Spleen (tissue), 11 donors: ENCODE measurements around the gene SF3B1. TPM values are rescaled to one million over a fixed set of nuclear protein-coding genes. Genes with fewer than 3 reads are reported as not detected.
"Not testable (repeated sequence)": the region's sequence is repeated elsewhere in the genome, so short reads cannot be mapped to it uniquely, and the experiment has no call there.

Source experiments
- DNase-seq: peaks from one replicate; pipeline ENCODE4 v3.0.0-alpha.2; 2020
- H3K27ac ChIP-seq, 8 donors: fragments of 200-600 bp; sonication (generic) in 7 of 8; 1 replicate in 4 of 8; 2 replicates in 4 of 8; pipeline versions ENCODE4 v1.5.0 to v1.8.0; 2016 to 2021; ENCODE audit warnings: inconsistent platforms in 4 of 8, mild to moderate bottlenecking in 4 of 8, moderate library complexity in 1 of 8
- H3K27me3 ChIP-seq, 7 donors: fragments of 200-600 bp; sonication (generic) in 6 of 7; replicated peaks in 1 of 7; 1 replicate in 4 of 7; 2 replicates in 3 of 7; pipeline versions ENCODE4 v1.5.0 to v1.8.0; 2016 to 2021; ENCODE audit warnings: inconsistent platforms in 3 of 7, mild to moderate bottlenecking in 1 of 7
- H3K36me3 ChIP-seq, 6 donors: fragments of 200-600 bp; sonication (generic) in 5 of 6; 1 replicate in 4 of 6; 2 replicates in 2 of 6; pipeline versions ENCODE4 v1.5.0 to v1.8.0; 2016 to 2021; ENCODE audit warnings: inconsistent platforms in 2 of 6
- H3K4me1 ChIP-seq, 6 donors: fragments of 200-600 bp; sonication (generic) in 5 of 6; 1 replicate in 3 of 6; 2 replicates in 3 of 6; pipeline versions ENCODE4 v1.5.0 to v1.8.0; 2016 to 2021; ENCODE audit warnings: inconsistent platforms in 3 of 6
- H3K4me3 ChIP-seq, 8 donors: fragments of 200-600 bp; sonication (generic) in 7 of 8; 1 replicate in 4 of 8; 2 replicates in 4 of 8; pipeline versions ENCODE4 v1.5.0 to v1.8.0; 2016 to 2021; ENCODE audit warnings: inconsistent platforms in 4 of 8, mild to moderate bottlenecking in 4 of 8, moderate library complexity in 2 of 8
- H3K9me3 ChIP-seq, 8 donors: fragments of 200-600 bp; sonication (generic) in 7 of 8; 1 replicate in 4 of 8; 2 replicates in 4 of 8; pipeline versions ENCODE4 v1.5.0 to v1.8.0; 2016 to 2021; ENCODE audit warnings: inconsistent platforms in 4 of 8
- CTCF ChIP-seq, 11 experiments: fragments of 200-600 bp in 7 of 11; fragments of 450-650 bp in 4 of 11; sonication (generic) in 4 of 11; IDR thresholded peaks in 8 of 11; conservative IDR thresholded peaks in 3 of 11; 1 replicate in 7 of 11; 2 replicates in 4 of 11; pipeline versions ENCODE4 v1.4.0 to v1.8.0; 2016 to 2021; ENCODE audit warnings: antibody characterized with exemption in 11 of 11, inconsistent platforms in 4 of 11, mild to moderate bottlenecking in 1 of 11
- POLR2A ChIP-seq, 3 donors: fragments of 450-650 bp; IDR thresholded peaks; one replicate each; pipeline ENCODE4 v1.5.1; 2017; ENCODE audit warnings: antibody characterized with exemption in 3 of 3, mild to moderate bottlenecking in 1 of 3
- POLR2AphosphoS5 ChIP-seq, 3 donors: sonication (generic); formaldehyde crosslinking; IDR thresholded peaks; one replicate each; pipeline ENCODE4 v1.5.1; 2017; ENCODE audit warnings: antibody characterized with exemption in 3 of 3
- WGBS, 5 donors: extraction: QIAGEN DNeasy Blood & Tissue Kit in 3 of 5; methylation state at CpG; one replicate each; pipeline versions ENCODE4 v1.1.5 to v1.1.7; 2013 to 2018; 5-methylcytosine and 5-hydroxymethylcytosine counted together
- intact Hi-C: fragments of 100-400 bp; cut with DNase I; formaldehyde crosslinking; loops from one replicate; pipeline ENCODE4 v1.15.0; 2023; ENCODE audit warnings: low total_unique reads
- polyA plus RNA-seq, 3 donors: library from polyadenylated mRNA; stranded (reverse); fragments of 200-250 nt; gene quantifications; one replicate each; pipeline ENCODE4 v1.2.1, GENCODE V29; 2013
- total RNA-seq, 7 donors: library from RNA; depleted of rRNA in 3 of 7; stranded (reverse); fragments of >200 nt in 3 of 7; fragmentation: NEBNext Ultra II Directional in 4 of 7; extraction: Animal tissue kit (Norgen Biotek cat#: 25700) in 4 of 7; gene quantifications; one replicate each; pipeline versions ENCODE4 v1.1.0 to v1.2.1, GENCODE V29; 2016 to 2021
- donor health status: healthy with polysubstance abuse.
- donor health status: DM: no; HTN: no; CAD: no; lungs with moderate emphysema.
- donor health status: DM: no; HTN: no; CAD: no.
- donor health status: Bipolar disorder and iron deficiency.
- donor health status: healthy.
- donor health status: DM: no; HTN: no; CAD: no.
- donor health status: DM: yes; HTN: yes; CAD: no.

Gene SF3B1
- total and polyA plus RNA-seq, 10 donors, result 256 to 1,150 (median 343) TPM

- no peaks in the 10 kb centered on the region for H3K4me1 ChIP-seq
- 94 to 97% (median 96%) methylated on average over 8 of the region's 8 CpGs for WGBS, 5 donors
- H3K9me3 ChIP-seq, result no peaks in the 10 kb centered on the region
- no peak overlapping the region for H3K27ac ChIP-seq
- H3K4me3 ChIP-seq, result no peak overlapping the region
- H3K36me3 ChIP-seq, result peaks cover 0 to 24% (median 14%) of the 10 kb centered on the region in 6 donors
- intact Hi-C loops, result no loop called here
- no peaks in the 10 kb centered on the region for H3K27me3 ChIP-seq
- DNase-seq, result no peak
- no peak for TF ChIP-seq POLR2AphosphoS5 (IDR thresholded peaks at IDR 0.05)
- TF ChIP-seq CTCF (IDR thresholded peaks at IDR 0.05 in 8 of 11, conservative IDR thresholded peaks at IDR 0.05 in 3 of 11), result no peak
- TF ChIP-seq POLR2A (IDR thresholded peaks at IDR 0.05), result no peak
Observed at GRCh38 chr2:197387179-197387578, 47.6 kb downstream of the SF3B1 start.

GRCh38 chr2:197386242-197386641, 48.6 kb downstream of the SF3B1 start:
- Histone ChIP-seq H3K9me3 (no peaks in the 10 kb centered on the region), H3K4me1 (no peaks in the 10 kb centered on the region), H3K27ac (no peak overlapping the region), H3K4me3 (no peak overlapping the region), H3K27me3 (no peaks in the 10 kb centered on the region), H3K36me3 (peaks cover 0 to 15% (median 6%) of the 10 kb centered on the region in 6 donors)
- DNase-seq, result no peak
- intact Hi-C loops, result no loop called here
- WGBS, 5 donors, result 86 to 99% (median 95%) methylated on average over 2 of the region's 2 CpGs
- no peak for TF ChIP-seq POLR2A (IDR thresholded peaks at IDR 0.05)
- TF ChIP-seq POLR2AphosphoS5 (IDR thresholded peaks at IDR 0.05), result no peak
- TF ChIP-seq CTCF (IDR thresholded peaks at IDR 0.05 in 8 of 11, conservative IDR thresholded peaks at IDR 0.05 in 3 of 11), result no peak

GRCh38 chr2:197383825-197384224, 51.0 kb downstream of the SF3B1 start:
- TF ChIP-seq POLR2AphosphoS5 (IDR thresholded peaks at IDR 0.05) (no peak), CTCF (IDR thresholded peaks at IDR 0.05 in 8 of 11, conservative IDR thresholded peaks at IDR 0.05 in 3 of 11) (no peak), POLR2A (IDR thresholded peaks at IDR 0.05) (no peak)
- H3K4me1 ChIP-seq, result peaks cover 0 to 1% (median under 1%) of the 10 kb centered on the region in 6 donors
- no peak overlapping the region for H3K4me3 ChIP-seq
- intact Hi-C loops, result no loop called here
- no peaks in the 10 kb centered on the region for H3K9me3 ChIP-seq
- 62 to 72% (median 67%) methylated on average over 4 of the region's 4 CpGs for WGBS, 5 donors
- no peaks in the 10 kb centered on the region for H3K36me3 ChIP-seq
- no peak for DNase-seq
- H3K27ac ChIP-seq, result no peak overlapping the region
- H3K27me3 ChIP-seq, result no peaks in the 10 kb centered on the region

DNA sequence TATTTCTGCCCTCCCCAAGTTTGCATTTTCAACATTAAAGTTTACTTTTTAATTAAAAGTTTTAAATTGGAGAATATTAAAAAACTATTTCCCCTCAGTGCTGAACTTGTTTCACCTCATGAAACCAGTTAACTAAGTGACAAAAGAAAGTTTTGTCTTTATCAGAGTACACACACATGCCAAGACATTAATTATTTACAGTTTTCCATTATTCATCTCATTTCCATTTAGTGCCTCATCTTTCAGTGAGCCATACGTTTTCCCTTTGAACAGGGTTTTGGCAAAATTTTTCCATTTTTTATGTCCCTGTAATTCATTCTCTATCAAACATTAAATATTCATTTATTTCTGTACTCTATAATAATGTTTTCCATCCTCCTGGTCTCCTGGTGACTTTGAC, 53.2 kb downstream of the SF3B1 start:
- H3K27me3 ChIP-seq, result no peaks in the 10 kb centered on the region
- DNase-seq, result no peak
- no peak overlapping the region for H3K27ac ChIP-seq
- intact Hi-C loops, result no loop called here
- peaks cover 0 to 13% (median 9%) of the 10 kb centered on the region in 6 donors for H3K4me1 ChIP-seq
- no peak for TF ChIP-seq CTCF (IDR thresholded peaks at IDR 0.05 in 8 of 11, conservative IDR thresholded peaks at IDR 0.05 in 3 of 11)
- TF ChIP-seq POLR2A (IDR thresholded peaks at IDR 0.05), result no peak
- TF ChIP-seq POLR2AphosphoS5 (IDR thresholded peaks at IDR 0.05), result no peak
- H3K36me3 ChIP-seq, result no peaks in the 10 kb centered on the region
- 72 to 94% (median 76%) methylated on average over 1 of the region's 1 CpG for WGBS, 5 donors
- no peak overlapping the region for H3K4me3 ChIP-seq
- H3K9me3 ChIP-seq, result no peaks in the 10 kb centered on the region

GRCh38 chr2:197379918-197380309, 54.9 kb downstream of the SF3B1 start:
- intact Hi-C loops, result loop anchor here (5.0 to 10.0 kb wide), 2 partner anchors 195 to 268 kb away; no protein-coding TSS in a partner anchor

GRCh38 chr2:197379308-197379917, 55.4 kb downstream of the SF3B1 start:
- H3K27me3 ChIP-seq, H3K27ac ChIP-seq, DNase-seq, H3K36me3 ChIP-seq, H3K9me3 ChIP-seq, H3K4me3 ChIP-seq: not testable (repeated sequence)
- peaks cover 0 to 13% (median 9%) of the 10 kb centered on the region in 6 donors for H3K4me1 ChIP-seq
- 66 to 86% (median 78%) methylated on average over 3 of the region's 3 CpGs for WGBS, 5 donors
- intact Hi-C loops, result loop anchor here (5.0 to 10.0 kb wide), 2 partner anchors 195 to 267 kb away; no protein-coding TSS in a partner anchor

More at GRCh38 chr2:197379918-197380309, 54.9 kb downstream of the SF3B1 start:
- not testable (repeated sequence) for H3K36me3 ChIP-seq, H3K9me3 ChIP-seq, DNase-seq, H3K4me3 ChIP-seq, H3K27ac ChIP-seq, H3K27me3 ChIP-seq
- WGBS, 5 donors, result 66 to 86% (median 71%) methylated on average over 5 of the region's 5 CpGs
- peaks cover 0 to 13% (median 9%) of the 10 kb centered on the region in 6 donors for H3K4me1 ChIP-seq
